GM18508 (cell line): ENCODE data around the gene IDH3A.

Source experiments
- ATAC-seq: cut with Tn5 transposase; IDR thresholded peaks from one replicate; pipeline ENCODE4 v1.9.1; 2021; ENCODE audit warnings: moderate number of reproducible peaks; ENCODE audit not compliant: insufficient read depth, unreplicated experiment

Gene IDH3A

DNA sequence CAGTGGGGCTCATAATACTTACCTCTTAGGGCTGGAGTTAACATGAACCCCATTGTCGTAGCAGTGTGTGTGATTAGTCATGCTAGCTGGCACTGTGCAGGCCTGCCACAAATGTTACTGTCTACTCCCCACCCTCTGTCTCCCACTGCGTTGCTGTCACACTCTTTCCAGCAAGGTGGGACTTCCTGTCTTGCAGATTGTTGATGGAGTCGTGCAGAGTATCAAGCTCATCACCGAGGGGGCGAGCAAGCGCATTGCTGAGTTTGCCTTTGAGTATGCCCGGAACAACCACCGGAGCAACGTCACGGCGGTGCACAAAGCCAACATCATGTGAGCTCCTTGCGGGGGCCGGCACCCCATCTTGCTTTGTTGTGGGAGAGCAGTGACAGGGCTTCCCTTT, 12.9 kb downstream of the IDH3A start:
- no peak for ATAC-seq

DNA sequence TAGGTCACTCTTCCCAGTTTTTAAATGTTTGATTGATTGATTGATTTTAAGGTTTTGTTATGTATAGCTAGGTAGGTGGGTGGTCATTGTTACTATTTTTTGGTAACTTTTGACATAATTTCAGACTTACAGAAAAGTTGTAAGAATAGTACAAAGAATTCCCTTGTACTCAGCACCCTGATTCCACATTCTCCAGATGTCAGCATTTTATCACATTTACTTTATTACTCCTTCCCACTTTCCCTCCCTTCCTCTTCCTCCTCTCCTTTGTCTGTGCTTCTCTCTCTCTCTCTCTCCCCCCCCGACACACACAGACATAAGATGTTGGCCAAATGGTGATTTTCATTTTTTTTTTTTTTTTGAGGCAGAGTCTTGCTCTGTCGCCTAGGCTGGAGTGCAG, 14.8 kb downstream of the IDH3A start:
- ATAC-seq: no peak

DNA sequence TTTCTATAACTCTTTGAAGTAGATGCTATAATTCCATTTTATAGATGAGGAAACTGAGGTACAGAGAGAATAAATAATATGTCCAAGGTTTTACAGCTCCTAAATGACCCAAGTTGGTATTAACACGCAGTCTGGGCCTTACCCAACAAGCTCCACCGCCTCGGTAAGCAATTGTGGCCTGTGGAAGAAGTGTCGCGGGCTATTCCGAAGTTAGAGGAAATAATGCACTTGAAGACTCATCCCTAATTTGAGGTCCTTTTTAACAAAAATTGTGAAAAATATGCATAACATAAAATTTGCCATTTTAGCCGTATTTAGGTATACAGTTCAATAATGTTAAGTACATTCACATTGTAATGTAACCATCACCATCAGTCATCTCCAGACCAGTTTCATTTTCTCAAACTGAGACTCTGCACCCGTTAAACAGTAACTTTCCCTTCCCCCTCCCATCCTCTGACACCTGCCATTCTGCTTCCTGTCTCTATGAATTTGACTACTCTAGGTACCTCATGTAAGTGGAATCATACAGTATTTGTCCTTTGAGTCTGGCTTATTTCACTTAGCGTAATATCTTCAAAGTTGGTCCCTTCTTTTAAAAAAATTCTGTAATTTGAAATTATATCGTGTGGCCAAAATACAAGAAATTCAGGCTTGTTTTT, 18.2 kb downstream of the IDH3A start:
- ATAC-seq: peak; percentile 66

DNA sequence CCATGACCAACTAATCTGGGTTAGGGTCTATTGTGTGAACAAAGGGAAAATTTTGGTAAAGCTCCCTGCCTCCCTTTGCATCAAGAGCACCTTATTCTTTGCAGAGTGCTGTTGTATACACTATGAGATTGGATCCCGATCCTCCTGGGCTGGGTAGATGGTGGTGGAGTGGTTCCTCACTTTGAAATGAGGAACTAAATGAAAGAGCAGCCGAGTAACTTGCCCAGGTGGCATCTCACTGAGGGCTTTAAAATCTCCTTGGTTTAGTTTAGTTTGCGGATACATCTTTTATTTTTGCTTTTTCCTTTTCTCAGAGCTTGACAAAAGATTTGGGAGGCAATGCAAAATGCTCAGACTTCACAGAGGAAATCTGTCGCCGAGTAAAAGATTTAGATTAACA, 19.4 kb downstream of the IDH3A start:
- no peak for ATAC-seq

DNA sequence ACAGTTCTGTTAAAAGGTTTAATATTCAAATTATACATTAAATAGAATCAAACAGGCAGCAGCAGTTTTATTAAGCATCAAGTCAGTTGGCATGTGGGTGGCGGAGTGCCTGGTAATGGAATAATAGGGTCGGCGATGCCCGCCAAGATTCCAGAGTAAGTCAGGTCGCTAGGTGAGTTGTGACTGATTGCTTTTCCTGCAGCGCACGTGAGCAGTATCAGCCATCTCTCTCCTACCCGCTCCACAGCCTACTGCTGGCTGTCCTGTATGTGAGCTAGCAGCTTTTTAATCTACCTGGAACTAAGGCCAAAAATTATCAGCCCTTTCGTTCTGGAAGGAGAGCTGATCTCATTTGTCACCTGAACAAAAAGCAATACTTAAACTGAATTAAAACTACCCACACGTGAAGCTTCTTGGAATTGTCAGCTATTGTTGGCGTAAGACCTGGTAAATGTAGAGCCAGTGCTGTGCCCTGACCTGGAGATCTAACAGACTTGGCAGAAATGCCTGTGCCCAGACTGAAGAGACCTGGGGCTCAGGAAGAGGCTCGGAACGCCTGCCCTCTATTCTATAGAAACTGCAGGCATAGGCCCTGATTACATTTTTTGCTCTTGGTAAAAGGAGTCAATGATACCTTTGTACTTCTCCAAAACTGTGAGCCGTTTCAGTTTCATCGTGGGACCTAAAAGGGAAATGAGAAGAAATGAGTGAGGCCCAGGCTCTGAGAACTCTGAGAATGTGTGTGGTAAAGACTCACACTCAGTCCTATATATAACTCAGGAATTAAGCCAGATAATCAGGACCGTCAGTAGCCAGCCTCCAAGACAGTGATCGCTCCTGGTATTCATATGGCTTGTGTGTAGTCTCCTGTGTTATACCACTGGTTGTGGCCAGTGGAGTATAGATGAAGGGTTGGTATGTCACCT, 21.9 kb downstream of the IDH3A start:
- ATAC-seq: peak; percentile 35

DNA sequence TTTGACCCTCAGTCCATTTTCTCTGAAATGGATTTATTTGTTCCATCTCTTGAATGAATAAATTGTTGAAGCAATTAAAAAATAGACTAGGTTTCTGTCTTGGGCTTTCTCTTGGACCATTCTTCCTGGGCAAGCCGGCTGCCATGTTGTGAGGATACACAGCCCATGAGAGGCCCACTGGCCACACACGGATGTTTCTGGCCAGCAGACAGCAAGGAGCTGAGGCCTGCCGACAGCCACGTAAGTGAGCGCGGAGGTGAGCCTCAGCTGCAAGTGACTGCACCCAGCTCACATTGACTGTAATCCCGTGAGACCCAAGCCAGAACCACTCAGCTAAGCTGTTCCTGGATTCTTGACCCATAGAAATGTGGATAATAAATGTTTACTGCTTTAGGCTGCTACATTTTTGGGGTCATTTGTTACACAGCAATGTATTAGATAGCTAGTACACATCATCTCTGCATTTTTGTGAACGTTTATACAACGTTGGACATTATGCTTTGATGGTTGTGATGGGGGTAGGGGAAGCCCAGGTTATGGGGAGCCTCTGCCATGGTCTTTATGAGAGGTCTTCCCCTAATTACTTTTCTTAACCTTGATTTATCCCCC, 22.8 kb downstream of the IDH3A start:
- ATAC-seq: no peak

DNA sequence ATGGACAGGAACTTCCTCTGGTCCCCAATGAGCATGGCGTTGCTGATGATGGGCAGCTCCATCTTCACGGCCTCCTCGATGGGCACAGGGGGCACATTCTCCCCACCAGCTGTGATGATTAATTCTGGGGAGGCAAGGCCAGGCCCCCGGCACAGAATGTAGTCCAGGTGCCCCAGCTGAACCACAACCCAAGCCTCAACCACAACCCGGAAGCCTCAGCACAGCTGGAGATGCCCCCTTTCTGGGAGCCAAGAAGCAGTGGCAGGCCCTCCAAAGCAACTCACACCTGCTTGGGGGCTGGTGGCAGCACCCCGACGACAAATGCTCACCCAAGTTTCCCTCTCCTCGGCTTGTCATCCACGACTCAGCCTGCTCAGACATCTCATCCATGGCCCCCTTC, 25.2 kb downstream of the IDH3A start:
- no peak for ATAC-seq

DNA sequence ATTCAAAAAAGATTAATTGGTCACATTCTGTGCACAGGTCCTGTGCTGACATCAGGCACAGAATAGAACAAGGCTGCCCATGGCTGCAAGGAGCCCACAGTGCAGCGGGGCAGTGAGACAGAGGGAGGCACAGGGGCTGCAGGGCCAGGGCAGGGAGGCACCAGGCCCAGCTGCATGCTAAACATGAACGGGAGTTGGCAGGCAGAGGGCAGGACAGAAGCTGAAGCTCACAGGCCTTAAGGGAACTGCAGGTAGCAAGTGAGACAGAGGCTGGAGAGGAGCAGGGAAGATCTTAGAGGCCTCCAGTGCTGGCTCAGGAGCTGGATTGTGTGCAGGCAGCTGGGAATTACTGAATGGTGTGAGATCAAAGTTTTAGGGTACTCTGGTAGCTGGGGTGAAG, 26.2 kb downstream of the IDH3A start:
- no peak for ATAC-seq

DNA sequence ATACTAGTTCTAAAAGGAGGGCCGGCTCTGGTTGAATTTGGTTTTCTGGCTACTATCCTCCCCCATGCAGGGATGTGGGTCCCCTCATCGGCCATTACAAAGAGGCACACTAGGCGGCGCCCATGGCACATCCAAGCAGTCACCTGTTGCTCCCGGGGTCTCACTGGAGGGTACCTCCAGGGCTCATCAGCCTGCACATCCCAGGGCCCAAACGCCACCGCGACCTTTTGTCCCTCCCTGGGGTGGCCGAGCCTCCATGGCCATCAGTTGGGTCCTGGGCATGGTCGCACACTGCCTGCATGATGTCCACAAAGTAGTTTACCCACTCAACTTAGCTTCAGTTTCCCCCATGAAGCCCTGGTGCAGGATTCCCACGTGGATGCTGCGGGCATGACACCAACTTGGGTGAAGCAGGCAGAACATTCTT, 28.3 kb downstream of the IDH3A start:
- no peak for ATAC-seq

DNA sequence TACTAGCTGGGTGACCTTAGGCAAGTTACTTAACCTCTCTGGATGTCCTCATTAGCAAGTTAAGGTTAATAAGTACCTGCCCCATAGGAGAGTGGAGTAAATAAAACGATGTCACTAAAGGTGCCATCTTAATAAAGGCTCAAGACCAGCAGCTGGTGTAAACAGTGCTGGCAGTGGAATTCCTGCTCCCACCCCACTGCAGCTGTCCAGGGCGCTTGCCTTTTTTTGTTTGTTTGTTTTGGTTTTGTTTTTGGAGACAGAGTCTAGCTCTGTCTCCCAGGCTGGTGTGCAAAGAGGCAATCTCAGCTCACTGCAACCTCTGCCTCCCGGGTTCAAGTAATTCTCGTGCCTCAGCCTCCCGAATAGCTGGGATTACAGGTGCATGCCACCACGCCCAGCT, 28.9 kb downstream of the IDH3A start:
- no peak for ATAC-seq

DNA sequence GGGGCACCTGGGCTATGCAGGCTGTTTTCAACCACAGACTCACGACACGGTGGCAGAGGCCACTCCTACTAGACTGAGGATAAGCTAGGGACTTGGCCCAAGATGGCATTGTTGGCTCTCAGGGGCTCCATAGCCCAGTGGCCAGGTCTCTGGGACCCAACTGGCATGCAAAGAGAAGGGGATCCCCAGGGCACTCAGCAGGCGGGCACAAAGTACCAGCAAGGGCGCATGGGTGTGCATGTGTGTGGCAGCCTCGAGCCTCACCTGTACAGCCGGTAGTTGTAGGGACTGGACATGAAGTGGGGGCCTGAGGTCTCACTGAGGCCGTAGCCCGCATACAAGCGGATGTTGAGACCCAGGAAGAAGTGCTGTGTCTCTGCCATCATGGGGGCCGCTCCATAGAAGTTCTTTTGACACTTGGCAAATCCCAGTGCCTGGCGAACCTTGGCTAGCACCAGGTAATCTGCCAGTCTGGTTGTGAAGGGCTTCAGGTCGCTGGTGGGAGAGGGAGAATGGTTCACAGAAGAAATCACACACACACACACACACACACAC, 30.2 kb downstream of the IDH3A start:
- ATAC-seq: no peak

DNA sequence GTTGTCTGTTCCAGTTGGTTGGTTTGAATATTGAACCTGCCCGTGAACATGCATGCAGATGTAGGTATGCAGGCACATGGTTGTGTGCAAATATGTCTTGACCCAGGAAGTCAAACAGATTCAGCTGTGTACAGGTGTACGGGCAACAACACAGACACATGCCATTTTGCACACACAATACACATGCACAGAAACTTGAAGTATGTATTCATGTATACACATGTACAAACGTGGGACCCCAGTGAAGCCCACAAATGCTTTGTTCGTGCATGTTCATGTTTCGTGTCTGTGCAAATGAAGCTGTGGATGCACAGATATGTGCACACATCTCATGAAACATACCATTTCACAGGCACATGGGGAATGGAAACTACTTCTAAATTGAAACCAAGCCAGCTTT, 30.7 kb downstream of the IDH3A start:
- no peak for ATAC-seq

DNA sequence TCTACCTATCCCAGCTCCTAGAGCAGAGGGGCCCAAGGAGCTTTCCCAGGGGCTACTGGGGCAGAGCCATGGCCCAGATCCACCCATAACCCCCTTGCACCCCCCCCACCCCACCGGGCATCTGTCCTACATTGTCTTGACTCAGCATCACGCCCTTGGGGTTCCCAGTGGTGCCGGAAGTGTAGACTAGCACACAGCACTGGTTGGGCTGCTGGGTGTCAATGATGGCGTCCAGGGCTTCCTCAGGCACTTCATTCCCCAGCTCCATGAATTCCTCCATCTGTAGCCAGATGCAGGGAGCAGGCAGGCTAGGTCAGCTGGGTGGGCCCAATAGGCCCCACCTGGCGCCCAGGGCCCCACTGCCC, 33.2 kb downstream of the IDH3A start:
- ATAC-seq: no peak

DNA sequence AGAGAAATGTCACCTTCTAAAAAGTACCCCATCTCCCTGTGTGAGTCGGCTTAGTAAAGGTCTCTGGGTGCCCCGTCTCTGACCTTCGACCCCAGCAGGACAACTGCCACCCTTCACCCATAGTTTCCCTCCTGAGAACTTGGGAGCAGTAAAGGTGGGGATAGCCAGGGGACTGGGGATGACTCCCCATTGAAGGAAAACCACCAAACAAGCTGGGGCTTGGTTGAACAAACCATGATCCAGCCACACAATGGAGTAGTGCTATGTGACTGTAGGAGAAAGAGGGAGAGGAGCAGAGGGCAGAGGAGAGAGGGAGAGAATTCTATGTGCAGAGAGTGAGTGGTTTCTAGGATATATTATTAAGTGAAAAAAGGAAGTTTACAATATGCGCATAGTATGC, 33.7 kb downstream of the IDH3A start:
- ATAC-seq: no peak

DNA sequence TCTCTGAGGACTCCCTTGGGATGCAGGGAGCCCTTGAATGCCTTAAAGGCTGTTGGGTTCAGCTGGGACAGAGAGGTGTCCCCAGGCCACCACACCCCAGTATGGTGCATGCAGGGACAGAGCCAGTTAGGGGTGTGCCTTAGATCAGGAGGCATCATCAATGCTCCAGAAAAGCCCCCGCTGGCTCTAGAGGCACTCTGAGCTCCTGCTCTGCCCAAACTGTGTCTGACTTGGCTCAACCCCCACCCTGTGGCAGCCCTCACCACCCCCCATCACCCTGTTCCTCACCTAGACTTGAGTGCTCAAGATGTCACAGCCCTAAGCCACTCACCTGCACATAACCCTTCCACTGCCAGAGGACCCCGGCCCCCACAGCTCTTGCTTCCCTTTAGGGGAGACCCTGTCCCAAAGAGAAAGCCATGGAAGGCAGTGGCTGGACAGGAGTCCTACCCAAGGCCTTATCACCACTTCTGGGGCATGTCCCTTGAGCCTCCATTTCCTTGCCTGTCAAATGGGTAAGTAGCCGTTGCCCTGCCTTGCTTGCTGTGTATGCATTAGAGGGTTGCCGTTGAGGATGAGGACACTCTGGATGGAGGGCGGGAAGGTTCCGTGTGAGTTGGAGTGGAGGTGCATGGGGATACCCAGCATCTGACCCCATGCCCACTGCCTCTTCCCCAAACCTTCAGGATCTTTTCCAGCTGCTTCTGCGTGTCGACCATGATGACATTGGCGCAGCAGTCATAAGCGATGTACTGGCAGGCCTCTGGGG, 43.8 kb downstream of the IDH3A start:
- ATAC-seq: no peak

DNA sequence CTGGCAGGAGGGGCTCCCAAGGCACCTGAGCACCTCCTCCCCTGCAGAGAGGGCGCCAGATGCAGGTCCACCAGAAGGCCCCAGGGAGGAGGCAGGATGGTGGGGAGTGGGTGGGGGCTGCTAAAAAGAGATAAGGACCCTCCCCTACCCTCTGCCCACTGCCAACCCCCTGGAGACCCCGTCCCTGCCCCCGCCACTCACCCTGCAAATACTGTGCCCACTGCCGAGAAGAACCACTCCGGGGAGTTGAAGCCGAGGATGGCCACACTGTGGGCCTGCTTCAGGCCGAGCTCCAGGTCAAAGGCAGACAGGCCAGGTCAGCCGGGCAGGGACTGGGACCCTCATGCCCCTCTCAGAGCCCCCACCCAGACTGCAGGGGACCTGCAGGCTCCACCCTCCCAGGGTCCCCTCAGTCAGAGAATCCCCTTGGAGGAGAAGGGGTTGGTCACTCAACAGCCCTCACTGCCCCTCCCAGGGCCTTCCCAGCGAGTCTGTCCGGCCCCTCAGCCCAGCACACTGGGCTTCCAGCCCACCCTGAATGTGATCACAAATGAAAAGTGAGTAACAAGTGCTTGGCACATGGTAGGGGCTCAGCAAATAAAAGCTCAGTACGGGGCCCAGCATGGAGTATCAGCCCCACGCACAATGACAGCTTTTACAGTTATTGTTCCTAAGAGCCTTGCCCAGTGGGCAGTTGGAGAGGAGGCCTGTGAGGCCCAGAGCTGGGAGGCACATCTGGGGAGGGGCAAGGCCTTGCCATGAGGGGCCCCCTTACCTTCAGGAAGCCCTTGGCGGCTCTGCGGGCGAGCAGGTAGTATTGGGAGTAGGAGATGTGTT, 44.8 kb downstream of the IDH3A start:
- no peak for ATAC-seq

DNA sequence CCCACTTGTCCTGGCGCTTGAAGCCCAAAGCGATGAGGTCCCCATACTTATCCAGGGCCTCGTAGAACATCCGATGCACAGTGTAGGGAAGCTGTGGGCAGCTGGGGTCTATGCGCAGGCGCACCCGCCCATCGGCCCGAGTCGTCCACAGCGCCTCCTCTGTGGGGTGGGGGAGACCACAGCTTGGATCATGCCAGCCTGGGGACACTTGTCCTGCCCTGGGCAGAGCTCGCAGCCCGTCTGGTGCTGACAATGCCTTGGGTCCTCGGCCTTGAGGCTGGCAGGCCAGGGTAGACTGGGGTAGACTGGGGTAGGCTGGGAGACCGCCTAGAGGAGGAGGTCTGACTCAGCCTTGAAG, 45.4 kb downstream of the IDH3A start:
- ATAC-seq: no peak

DNA sequence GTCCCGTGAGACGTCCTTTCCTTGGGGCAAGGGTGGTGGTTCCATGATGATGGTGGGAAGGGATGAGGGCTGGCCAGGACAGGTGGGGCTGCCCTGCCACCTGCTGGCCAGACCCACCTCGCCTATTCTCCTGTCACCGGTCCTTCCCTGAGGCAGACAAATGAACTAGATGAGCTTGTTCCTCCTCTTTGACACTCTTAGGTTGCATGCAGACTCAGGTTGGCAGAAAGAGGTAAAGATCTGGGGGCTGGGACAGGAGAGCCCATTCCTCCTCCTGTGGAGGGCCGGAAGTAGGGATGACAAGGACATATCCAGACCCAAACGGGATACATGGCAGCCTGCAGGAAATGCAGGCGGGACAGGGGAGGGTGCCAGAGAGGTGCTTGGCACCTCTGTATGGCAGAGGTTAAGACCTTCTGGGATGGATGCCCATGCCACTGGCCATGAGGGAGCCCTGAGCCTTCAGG, 46.6 kb downstream of the IDH3A start:
- no peak for ATAC-seq

DNA sequence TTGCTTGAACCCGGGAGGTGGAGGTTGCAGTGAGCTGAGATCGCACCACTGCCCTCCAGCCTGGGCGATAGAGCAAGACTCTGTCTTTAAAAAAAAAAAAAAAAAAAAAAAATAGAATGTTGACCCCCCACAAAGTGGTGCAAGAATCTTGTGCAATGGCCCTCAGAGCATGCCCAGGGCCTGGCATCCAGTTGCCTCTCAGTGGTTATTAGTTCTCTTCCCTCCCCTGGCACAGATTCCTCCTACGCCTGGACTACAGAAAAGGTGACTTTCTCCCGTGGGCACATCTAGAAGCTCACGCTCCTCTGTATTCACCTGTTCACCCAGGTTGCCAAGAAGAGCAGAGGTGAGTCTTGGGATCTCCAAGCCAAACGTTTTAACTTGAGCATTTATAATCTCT, 48.5 kb downstream of the IDH3A start:
- no peak for ATAC-seq
